ENCODE data around the gene TRABD2B. TPM values are rescaled to one million over a fixed set of nuclear protein-coding genes. Genes with fewer than 3 reads are reported as not detected.

TRABD2B gene
- total and polyA plus RNA-seq, 4 donors, result 0.28 to 2.6 (median 1.3) TPM

DNA sequence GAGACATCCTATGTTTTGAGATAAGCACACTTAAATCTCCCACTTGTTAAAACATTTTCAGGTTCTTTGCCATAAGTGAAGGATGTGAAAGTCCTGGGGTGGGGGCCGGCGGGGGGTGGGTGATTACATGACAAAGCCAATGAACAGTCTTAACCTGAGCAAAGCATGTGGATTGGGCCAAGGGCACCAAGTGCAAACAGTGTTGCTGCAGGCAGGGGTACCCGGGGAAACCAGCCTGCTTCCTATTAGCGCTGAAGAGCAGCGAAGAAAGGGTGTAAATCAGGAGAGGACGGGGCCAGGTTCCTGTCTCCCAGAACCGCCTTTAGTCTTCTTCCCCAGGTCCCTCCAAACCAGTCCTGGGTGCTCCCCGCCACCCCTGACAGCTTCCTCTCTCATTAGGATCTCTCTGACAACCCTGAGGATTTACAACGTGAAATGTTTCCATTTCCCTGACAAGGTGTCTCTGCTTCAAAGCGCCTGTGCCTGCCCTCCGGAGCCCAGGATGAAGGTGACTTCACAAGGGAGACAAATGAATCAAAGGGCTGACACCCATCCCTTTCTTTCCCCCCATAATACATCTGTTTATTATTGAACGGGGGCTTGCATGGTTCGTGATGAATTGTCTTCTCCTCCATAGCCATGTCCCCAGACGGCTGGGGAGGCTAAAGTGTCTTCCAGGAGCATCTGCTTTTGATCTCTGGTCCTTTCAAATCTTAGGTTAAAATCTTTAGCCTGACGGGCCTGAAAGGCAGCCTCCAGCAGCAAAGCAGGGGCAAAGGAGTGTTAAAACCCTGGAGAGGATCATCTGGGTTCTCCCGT, 109.5 kb downstream of the TRABD2B start:
- H3K27ac ChIP-seq (ENCODE audit: low read depth in 1 of 2, low read length in 2 of 2), result no peak overlapping the region
- 78% methylated on average over 16 of the region's 16 CpGs for WGBS
- H3K9ac ChIP-seq (ENCODE audit: low read depth in 1 of 2, low read length in 2 of 2), result no peak overlapping the region
- TF ChIP-seq SP1 (IDR thresholded peaks at IDR 0.05) (no peak), EGR1 (IDR thresholded peaks at IDR 0.05; ENCODE audit: low read depth in 2 of 2) (no peak), HNF4G (IDR thresholded peaks at IDR 0.05) (no peak), RXRA (IDR thresholded peaks at IDR 0.05) (no peak), GABPA (IDR thresholded peaks at IDR 0.05 in 1 of 2, conservative IDR thresholded peaks at IDR 0.05 in 1 of 2) (no peak)
- H3K9me3 ChIP-seq (ENCODE audit: control insufficient read depth in 4 of 4, low read length in 3 of 4), result no peaks in the 10 kb centered on the region
- H3K27me3 ChIP-seq (ENCODE audit: control insufficient read depth in 4 of 4, insufficient read depth in 4 of 4, low read length in 3 of 4), result no peaks in the 10 kb centered on the region
- no peak overlapping the region for H3K4me3 ChIP-seq (ENCODE audit: low read depth in 1 of 3, low read length in 3 of 3)
- no peaks in the 10 kb centered on the region for H3K4me1 ChIP-seq (ENCODE audit: control insufficient read depth in 4 of 4, insufficient read depth in 4 of 4, low read length in 3 of 4)
- H3K36me3 ChIP-seq (ENCODE audit: control insufficient read depth in 4 of 4, insufficient read depth in 3 of 4, low read depth in 1 of 4, low read length in 3 of 4), result no peaks in the 10 kb centered on the region
- DNase-seq (ENCODE audit: low spot score), result no peak

DNA sequence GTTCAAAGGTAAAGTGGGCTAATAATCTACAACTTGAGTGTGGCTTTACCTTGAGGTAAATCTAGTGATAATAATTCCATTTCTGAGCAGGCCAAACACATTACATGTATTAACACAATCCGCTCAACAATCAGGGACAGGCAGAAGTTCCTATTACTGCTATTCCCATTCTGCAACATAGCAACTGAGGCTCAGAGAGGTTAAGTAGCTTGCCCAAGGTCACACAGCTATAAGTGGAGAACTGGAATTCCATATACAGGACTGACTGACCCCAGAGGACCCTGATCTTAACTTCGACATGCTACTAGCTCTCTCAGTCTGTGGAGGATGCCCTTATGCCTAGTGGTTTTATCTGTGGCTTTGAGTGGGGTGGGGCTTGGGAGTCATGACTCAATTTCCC, 110.1 kb downstream of the TRABD2B start:
- no peak overlapping the region for H3K27ac ChIP-seq (ENCODE audit: low read depth in 1 of 2, low read length in 2 of 2)
- H3K36me3 ChIP-seq (ENCODE audit: control insufficient read depth in 4 of 4, insufficient read depth in 3 of 4, low read depth in 1 of 4, low read length in 3 of 4), result no peaks in the 10 kb centered on the region
- no peak for TF ChIP-seq EGR1 (IDR thresholded peaks at IDR 0.05; ENCODE audit: low read depth in 2 of 2)
- no peak for TF ChIP-seq NR2F2 (IDR thresholded peaks at IDR 0.05)
- no peak overlapping the region for H3K9ac ChIP-seq (ENCODE audit: low read depth in 1 of 2, low read length in 2 of 2)
- H3K4me1 ChIP-seq (ENCODE audit: control insufficient read depth in 4 of 4, insufficient read depth in 4 of 4, low read length in 3 of 4), result no peaks in the 10 kb centered on the region
- no peaks in the 10 kb centered on the region for H3K9me3 ChIP-seq (ENCODE audit: control insufficient read depth in 4 of 4, low read length in 3 of 4)
- no peak for DNase-seq (ENCODE audit: low spot score)
- H3K27me3 ChIP-seq (ENCODE audit: control insufficient read depth in 4 of 4, insufficient read depth in 4 of 4, low read length in 3 of 4), result no peaks in the 10 kb centered on the region
- H3K4me3 ChIP-seq (ENCODE audit: low read depth in 1 of 3, low read length in 3 of 3), result no peak overlapping the region
- WGBS, result 67% methylated on average over 2 of the region's 2 CpGs

DNA sequence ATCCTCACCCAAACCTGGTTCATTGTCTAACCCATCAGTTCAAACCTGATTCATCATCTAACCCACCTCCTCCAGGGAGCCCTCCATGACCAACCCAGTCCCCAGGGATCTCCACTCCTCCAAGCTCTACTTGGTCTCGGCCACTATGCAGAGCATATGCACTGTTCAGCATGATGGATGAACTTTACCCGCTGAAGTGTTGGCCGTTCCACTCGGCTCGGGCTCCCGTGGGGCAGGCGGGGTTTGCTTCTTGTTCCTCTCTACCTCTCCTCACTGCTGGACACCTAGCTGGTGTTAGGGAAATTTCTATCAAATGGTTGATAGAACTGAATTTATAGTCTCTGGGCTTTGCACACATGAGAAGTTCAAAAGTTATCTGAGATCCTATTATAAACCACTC, 111.0 kb downstream of the TRABD2B start:
- no peak for DNase-seq (ENCODE audit: low spot score)
- TF ChIP-seq RAD21 (IDR thresholded peaks at IDR 0.05) (no peak), TAF1 (conservative IDR thresholded peaks at IDR 0.05) (no peak), RXRA (IDR thresholded peaks at IDR 0.05) (no peak), ATF3 (IDR thresholded peaks at IDR 0.05) (no peak), SP1 (IDR thresholded peaks at IDR 0.05) (no peak), YY1 (IDR thresholded peaks at IDR 0.05) (no peak), NR2F2 (IDR thresholded peaks at IDR 0.05) (no peak), GABPA (IDR thresholded peaks at IDR 0.05 in 1 of 2, conservative IDR thresholded peaks at IDR 0.05 in 1 of 2) (no peak)
- TF ChIP-seq, protein P1, sequence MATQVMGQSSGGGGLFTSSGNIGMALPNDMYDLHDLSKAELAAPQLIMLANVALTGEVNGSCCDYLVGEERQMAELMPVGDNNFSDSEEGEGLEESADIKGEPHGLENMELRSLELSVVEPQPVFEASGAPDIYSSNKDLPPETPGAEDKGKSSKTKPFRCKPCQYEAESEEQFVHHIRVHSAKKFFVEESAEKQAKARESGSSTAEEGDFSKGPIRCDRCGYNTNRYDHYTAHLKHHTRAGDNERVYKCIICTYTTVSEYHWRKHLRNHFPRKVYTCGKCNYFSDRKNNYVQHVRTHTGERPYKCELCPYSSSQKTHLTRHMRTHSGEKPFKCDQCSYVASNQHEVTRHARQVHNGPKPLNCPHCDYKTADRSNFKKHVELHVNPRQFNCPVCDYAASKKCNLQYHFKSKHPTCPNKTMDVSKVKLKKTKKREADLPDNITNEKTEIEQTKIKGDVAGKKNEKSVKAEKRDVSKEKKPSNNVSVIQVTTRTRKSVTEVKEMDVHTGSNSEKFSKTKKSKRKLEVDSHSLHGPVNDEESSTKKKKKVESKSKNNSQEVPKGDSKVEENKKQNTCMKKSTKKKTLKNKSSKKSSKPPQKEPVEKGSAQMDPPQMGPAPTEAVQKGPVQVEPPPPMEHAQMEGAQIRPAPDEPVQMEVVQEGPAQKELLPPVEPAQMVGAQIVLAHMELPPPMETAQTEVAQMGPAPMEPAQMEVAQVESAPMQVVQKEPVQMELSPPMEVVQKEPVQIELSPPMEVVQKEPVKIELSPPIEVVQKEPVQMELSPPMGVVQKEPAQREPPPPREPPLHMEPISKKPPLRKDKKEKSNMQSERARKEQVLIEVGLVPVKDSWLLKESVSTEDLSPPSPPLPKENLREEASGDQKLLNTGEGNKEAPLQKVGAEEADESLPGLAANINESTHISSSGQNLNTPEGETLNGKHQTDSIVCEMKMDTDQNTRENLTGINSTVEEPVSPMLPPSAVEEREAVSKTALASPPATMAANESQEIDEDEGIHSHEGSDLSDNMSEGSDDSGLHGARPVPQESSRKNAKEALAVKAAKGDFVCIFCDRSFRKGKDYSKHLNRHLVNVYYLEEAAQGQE (IDR thresholded peaks at IDR 0.05), result no peak
- H3K27ac ChIP-seq (ENCODE audit: low read depth in 1 of 2, low read length in 2 of 2), result no peak overlapping the region
- no peaks in the 10 kb centered on the region for H3K27me3 ChIP-seq (ENCODE audit: control insufficient read depth in 4 of 4, insufficient read depth in 4 of 4, low read length in 3 of 4)
- no peak overlapping the region for H3K9ac ChIP-seq (ENCODE audit: low read depth in 1 of 2, low read length in 2 of 2)
- H3K36me3 ChIP-seq (ENCODE audit: control insufficient read depth in 4 of 4, insufficient read depth in 3 of 4, low read depth in 1 of 4, low read length in 3 of 4), result no peaks in the 10 kb centered on the region
- no peaks in the 10 kb centered on the region for H3K9me3 ChIP-seq (ENCODE audit: control insufficient read depth in 4 of 4, low read length in 3 of 4)
- no peaks in the 10 kb centered on the region for H3K4me1 ChIP-seq (ENCODE audit: control insufficient read depth in 4 of 4, insufficient read depth in 4 of 4, low read length in 3 of 4)
- 73% methylated on average over 7 of the region's 7 CpGs for WGBS
- H3K4me3 ChIP-seq (ENCODE audit: low read depth in 1 of 3, low read length in 3 of 3), result no peak overlapping the region
